GM18517 (cell line): ENCODE measurements around the gene TEX52.

ENCODE experiments used
- ATAC-seq: cut with Tn5 transposase; IDR thresholded peaks from one replicate; pipeline ENCODE4 v1.9.1; 2021; ENCODE audit warnings: mild to moderate bottlenecking, moderate library complexity; ENCODE audit not compliant: unreplicated experiment

The TEX52 gene

DNA sequence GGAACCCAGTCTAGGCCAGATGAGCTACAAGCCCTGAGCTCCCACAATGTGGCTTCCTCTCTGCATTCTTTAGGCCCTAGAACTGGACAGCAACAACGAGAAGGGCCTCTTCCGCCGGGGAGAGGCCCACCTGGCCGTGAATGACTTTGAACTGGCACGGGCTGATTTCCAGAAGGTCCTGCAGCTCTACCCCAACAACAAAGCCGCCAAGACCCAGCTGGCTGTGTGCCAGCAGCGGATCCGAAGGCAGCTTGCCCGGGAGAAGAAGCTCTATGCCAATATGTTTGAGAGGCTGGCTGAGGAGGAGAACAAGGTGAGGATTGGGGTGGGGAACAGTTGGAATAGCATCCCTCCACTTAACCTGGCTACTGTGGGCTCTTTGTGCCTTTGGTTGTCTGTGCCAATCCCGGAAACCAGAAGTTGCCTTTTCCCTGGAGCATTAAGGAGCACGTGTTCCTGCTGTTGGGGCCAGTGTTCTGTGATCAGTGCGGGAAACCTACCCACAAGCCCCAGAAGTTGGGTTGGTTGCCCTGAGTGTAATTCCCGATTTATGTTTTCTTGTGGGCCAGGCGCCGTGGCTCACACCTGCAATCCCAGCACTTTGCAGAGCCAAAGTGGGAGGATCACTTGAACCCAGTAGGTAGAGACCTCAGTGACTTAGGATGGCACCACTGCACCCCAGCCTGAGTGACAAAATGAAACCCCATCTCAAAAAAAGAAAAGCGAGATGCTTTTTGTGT is 55.6 kb downstream of the TEX52 start:
- ATAC-seq = no peak

GRCh38 chr12:2800046-2800570 is 56.7 kb downstream of the TEX52 start:
- no peak for ATAC-seq
